ENCODE data around the gene PRMT9.

- TF ChIP-seq, protein P1, sequence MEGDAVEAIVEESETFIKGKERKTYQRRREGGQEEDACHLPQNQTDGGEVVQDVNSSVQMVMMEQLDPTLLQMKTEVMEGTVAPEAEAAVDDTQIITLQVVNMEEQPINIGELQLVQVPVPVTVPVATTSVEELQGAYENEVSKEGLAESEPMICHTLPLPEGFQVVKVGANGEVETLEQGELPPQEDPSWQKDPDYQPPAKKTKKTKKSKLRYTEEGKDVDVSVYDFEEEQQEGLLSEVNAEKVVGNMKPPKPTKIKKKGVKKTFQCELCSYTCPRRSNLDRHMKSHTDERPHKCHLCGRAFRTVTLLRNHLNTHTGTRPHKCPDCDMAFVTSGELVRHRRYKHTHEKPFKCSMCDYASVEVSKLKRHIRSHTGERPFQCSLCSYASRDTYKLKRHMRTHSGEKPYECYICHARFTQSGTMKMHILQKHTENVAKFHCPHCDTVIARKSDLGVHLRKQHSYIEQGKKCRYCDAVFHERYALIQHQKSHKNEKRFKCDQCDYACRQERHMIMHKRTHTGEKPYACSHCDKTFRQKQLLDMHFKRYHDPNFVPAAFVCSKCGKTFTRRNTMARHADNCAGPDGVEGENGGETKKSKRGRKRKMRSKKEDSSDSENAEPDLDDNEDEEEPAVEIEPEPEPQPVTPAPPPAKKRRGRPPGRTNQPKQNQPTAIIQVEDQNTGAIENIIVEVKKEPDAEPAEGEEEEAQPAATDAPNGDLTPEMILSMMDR (IDR thresholded peaks at IDR 0.05): no peak
- TF ChIP-seq POLR2A (IDR thresholded peaks at IDR 0.05): no peak
- no peak for TF ChIP-seq EP300 (IDR thresholded peaks at IDR 0.05)
Observed at GRCh38 chr4:147596377-147596776, 87.6 kb downstream of the PRMT9 start.
